IMR-90 (cell line): ENCODE results near the gene DNMT1. TPM values are rescaled to one million over a fixed set of nuclear protein-coding genes. Genes with fewer than 3 reads are reported as not detected.

Source experiments
- ATAC-seq: fragments of 200-7000 bp; cut with Tn5 transposase; 2 replicates; pipeline ENCODE4 v1.9.1; 2020; ENCODE audit warnings: low read depth, mild to moderate bottlenecking, moderate library complexity
- BruUV-seq: library from RNA; stranded (reverse); fragments of 400-500 nt; replicated peaks from 2 replicates; lab custom pipeline; 2021; lab: Mats Ljungman, UMichigan
- CTCF ChIA-PET: fragments of 300-600 bp; formaldehyde crosslinking; extraction: SDS; loops from one replicate; lab custom pipeline; 2021; ENCODE audit warnings: antibody characterized with exemption; lab: Yijun Ruan, JAX
- POLR2A ChIA-PET: fragments of 300-600 bp; sonication (Branson Sonifier 250); formaldehyde crosslinking; loops from one replicate; lab custom pipeline; 2022; ENCODE audit warnings: antibody characterized with exemption; ENCODE audit not compliant: unreplicated experiment; lab: Charles Lee
- DNase-seq: peaks from one replicate; pipeline ENCODE4 v3.0.0; 2013
- H2AFZ ChIP-seq: replicated peaks from 2 replicates; pipeline ENCODE3; 2013; ENCODE audit warnings: low read length, mild to moderate bottlenecking; ENCODE audit not compliant: poor library complexity
- H2AK5ac ChIP-seq: 2 replicates; pipeline ENCODE4 v1.6.1; 2013; ENCODE audit warnings: low read depth, low read length, inconsistent platforms
- H2AK9ac ChIP-seq: replicated peaks from 2 replicates; pipeline ENCODE3; 2013; ENCODE audit warnings: mild to moderate bottlenecking, low read depth, low read length, moderate library complexity; ENCODE audit not compliant: poor library complexity
- H2BK120ac ChIP-seq: 2 replicates; pipeline ENCODE4 v1.6.1; 2013; ENCODE audit warnings: low read depth, low read length, inconsistent platforms
- H2BK15ac ChIP-seq: 3 replicates; pipeline ENCODE4 v1.6.1; 2013; ENCODE audit warnings: low read depth, low read length, inconsistent platforms
- H2BK20ac ChIP-seq: 2 replicates; pipeline ENCODE4 v1.6.1; 2013; ENCODE audit warnings: low read depth, mild to moderate bottlenecking, inconsistent platforms, low read length, moderate library complexity
- H2BK5ac ChIP-seq: 2 replicates; pipeline ENCODE4 v1.6.1; 2013; ENCODE audit warnings: mild to moderate bottlenecking, low read depth, low read length, inconsistent platforms; ENCODE audit not compliant: poor library complexity, severe bottlenecking
- H3K14ac ChIP-seq: replicated peaks from 2 replicates; pipeline ENCODE4 v1.6.1; 2013; ENCODE audit warnings: low read depth, low read length, inconsistent platforms
- H3K18ac ChIP-seq: 2 replicates; pipeline ENCODE4 v1.6.1; 2013; ENCODE audit warnings: low read depth, low read length, control low read depth
- H3K23ac ChIP-seq: 2 replicates; pipeline ENCODE4 v1.6.1; 2013; ENCODE audit warnings: low read depth, low read length, inconsistent platforms
- H3K27ac ChIP-seq: 2 replicates; pipeline ENCODE4 v1.5.1; 2013; ENCODE audit warnings: mild to moderate bottlenecking, control low read depth, low read length; ENCODE audit not compliant: insufficient read depth
- H3K27me3 ChIP-seq: 2 replicates; pipeline ENCODE4 v1.6.1; 2013; ENCODE audit warnings: low read length; ENCODE audit not compliant: control insufficient read depth, insufficient read depth
- H3K36me3 ChIP-seq: 2 replicates; pipeline ENCODE4 v1.6.1; 2013; ENCODE audit warnings: low read length, mixed read lengths; ENCODE audit not compliant: control insufficient read depth, insufficient read depth
- H3K4ac ChIP-seq: 2 replicates; pipeline ENCODE4 v1.6.1; 2013; ENCODE audit warnings: low read depth, low read length, inconsistent platforms
- H3K4me1 ChIP-seq: 2 replicates; pipeline ENCODE4 v1.6.1; 2013; ENCODE audit warnings: low read length, mixed read lengths; ENCODE audit not compliant: control insufficient read depth, insufficient read depth
- H3K4me2 ChIP-seq: 2 replicates; pipeline ENCODE4 v1.6.1; 2013; ENCODE audit warnings: low read depth, mild to moderate bottlenecking, control low read depth, low read length, moderate library complexity
- H3K4me3 ChIP-seq: 2 replicates; pipeline ENCODE4 v1.5.1; 2013; ENCODE audit warnings: low read depth, mild to moderate bottlenecking, control low read depth, low read length, moderate library complexity; ENCODE audit not compliant: insufficient read depth
- H3K56ac ChIP-seq: 2 replicates; pipeline ENCODE4 v1.6.1; 2013; ENCODE audit warnings: low read length, inconsistent platforms; ENCODE audit not compliant: insufficient read depth; ENCODE audit errors: extremely low read depth
- H3K79me1 ChIP-seq, 2 experiments: 2 replicates each; pipeline ENCODE4 v1.6.1; 2013; ENCODE audit warnings: low read length in 2 of 2, inconsistent platforms in 1 of 2, low read depth in 1 of 2
- H3K9ac ChIP-seq: 2 replicates; pipeline ENCODE4 v1.6.1; 2013; ENCODE audit warnings: low read depth, low read length, control low read depth
- H3K9me1 ChIP-seq: 2 replicates; pipeline ENCODE4 v1.6.1; 2013; ENCODE audit warnings: low read length, inconsistent platforms; ENCODE audit not compliant: insufficient read depth
- H3K9me3 ChIP-seq: 2 replicates; pipeline ENCODE4 v1.6.1; 2013; ENCODE audit warnings: low read length; ENCODE audit not compliant: control insufficient read depth, insufficient read depth
- H4K20me1 ChIP-seq: 2 replicates; pipeline ENCODE4 v1.6.1; 2013; ENCODE audit warnings: low read length, inconsistent platforms; ENCODE audit not compliant: insufficient read depth
- H4K5ac ChIP-seq: 2 replicates; pipeline ENCODE4 v1.6.1; 2013; ENCODE audit warnings: mild to moderate bottlenecking, low read depth, low read length, control low read depth
- H4K8ac ChIP-seq, 2 experiments: 2 replicates each; pipeline ENCODE4 v1.6.1; 2013; ENCODE audit warnings: low read depth in 2 of 2, low read length in 2 of 2, control low read depth in 1 of 2, inconsistent platforms in 1 of 2
- H4K91ac ChIP-seq: 2 replicates; pipeline ENCODE4 v1.6.1; 2013; ENCODE audit warnings: low read depth, low read length, inconsistent platforms; ENCODE audit not compliant: insufficient read depth
- BHLHE40 ChIP-seq: fragments of 150-350 bp; IDR thresholded peaks from 2 replicates; pipeline ENCODE4 v1.6.1; 2016; ENCODE audit warnings: mild to moderate bottlenecking, low read depth, low read length
- CHD1 ChIP-seq: IDR thresholded peaks from 2 replicates; pipeline ENCODE4 v1.6.1; 2012; ENCODE audit warnings: low read depth, low read length, improper control_type of control experiment
- FOS ChIP-seq: fragments of 150-350 bp; IDR thresholded peaks from 2 replicates; pipeline ENCODE4 v1.6.1; 2016; ENCODE audit warnings: low read depth, low read length
- MAFK ChIP-seq: IDR thresholded peaks from 2 replicates; pipeline ENCODE4 v1.6.1; 2012; ENCODE audit warnings: low read depth, low read length, improper control_type of control experiment
- MAZ ChIP-seq: IDR thresholded peaks from 2 replicates; pipeline ENCODE4 v1.6.1; 2012; ENCODE audit warnings: low read depth, mild to moderate bottlenecking, low read length, improper control_type of control experiment, moderate library complexity, borderline replicate concordance
- MXI1 ChIP-seq: IDR thresholded peaks from 2 replicates; pipeline ENCODE4 v1.6.1; 2012; ENCODE audit warnings: low read depth, mild to moderate bottlenecking, low read length, moderate library complexity, borderline replicate concordance
- NFE2L2 ChIP-seq: fragments of 150-350 bp; IDR thresholded peaks from 2 replicates; pipeline ENCODE4 v1.6.1; 2016; ENCODE audit warnings: low read depth, mild to moderate bottlenecking, low read length
- POLR2A ChIP-seq: IDR thresholded peaks from 2 replicates; pipeline ENCODE4 v1.6.1; 2012; ENCODE audit warnings: mild to moderate bottlenecking, low read depth, low read length
- RAD21 ChIP-seq: IDR thresholded peaks from 2 replicates; pipeline ENCODE4 v1.6.1; 2012; ENCODE audit warnings: low read length, improper control_type of control experiment
- RCOR1 ChIP-seq: IDR thresholded peaks from 2 replicates; pipeline ENCODE4 v1.6.1; 2012; ENCODE audit warnings: mild to moderate bottlenecking, low read length, improper control_type of control experiment; ENCODE audit not compliant: insufficient replicate concordance
- RFX5 ChIP-seq: IDR thresholded peaks from 2 replicates; pipeline ENCODE4 v1.8.0; 2012; ENCODE audit warnings: low read depth, mild to moderate bottlenecking, low read length, moderate library complexity
- SMC3 ChIP-seq: fragments of 150-350 bp; IDR thresholded peaks from 2 replicates; pipeline ENCODE4 v1.6.1; 2016; ENCODE audit warnings: low read depth, mild to moderate bottlenecking, antibody characterized with exemption, low read length, moderate library complexity
- whole genome bisulfite sequencing, 2 experiments: methylation state at CpG; one replicate each; pipeline versions ENCODE4 v1.1.5 to v1.1.7; 2013; ENCODE audit warnings: missing lambda C conversion rate in 2 of 2; ENCODE audit not compliant: insufficient read length in 1 of 2; ENCODE audit errors: extremely low coverage in 2 of 2; 5-methylcytosine and 5-hydroxymethylcytosine counted together
- dilution Hi-C: fragments of 300-500 bp; cut with HindIII; formaldehyde crosslinking; loops from one replicate; pipeline ENCODE4 v1.14.3; 2018; ENCODE audit warnings: low sequenced_read_pairs; ENCODE audit not compliant: unreplicated experiment
- in situ Hi-C: fragments of 300-500 bp; cut with MboI; formaldehyde crosslinking; loops from 3 replicates; pipeline ENCODE4 v1.14.3; 2019; ENCODE audit warnings: low sequenced_read_pairs, inconsistent platforms, mixed read lengths
- intact Hi-C: fragments of 100-400 bp; cut with micrococcal nuclease; formaldehyde crosslinking; loops from 2 replicates; pipeline ENCODE4 v1.10.0; 2022
- polyA plus RNA-seq, 3 experiments: library from polyadenylated mRNA; depleted of rRNA; stranded (reverse); fragments of >200 nt; gene quantifications; 2 replicates each; pipeline ENCODE4 v1.2.3, GENCODE V29; 2012; ENCODE audit warnings: low replicate concordance in 1 of 3
- total RNA-seq: library from RNA; depleted of rRNA; stranded (reverse); fragments of >200 nt; gene quantifications from 2 replicates; pipeline ENCODE4 v1.2.3, GENCODE V29; 2012
- TF ChIP-seq, protein P1 (sequence below): conservative IDR thresholded peaks from 2 replicates; pipeline ENCODE4 v1.5.1; 2012; ENCODE audit warnings: mild to moderate bottlenecking, low read depth, low read length, improper control_type of control experiment
- TF ChIP-seq, protein P2 (sequence below): fragments of 150-350 bp; IDR thresholded peaks from 2 replicates; pipeline ENCODE4 v1.6.1; 2017; ENCODE audit warnings: mild to moderate bottlenecking, antibody characterized with exemption, low read length, low read depth
- TF ChIP-seq, protein P3 (sequence below): fragments of 150-350 bp; IDR thresholded peaks from 2 replicates; pipeline ENCODE4 v1.6.1; 2016; ENCODE audit warnings: low read depth, mild to moderate bottlenecking, low read length, moderate library complexity, borderline replicate concordance

Gene DNMT1
- total and polyA plus RNA-seq, 2 of the 4 experiments (the other 2 are of a cell fraction), result 26.2 to 83.6 TPM

DNA sequence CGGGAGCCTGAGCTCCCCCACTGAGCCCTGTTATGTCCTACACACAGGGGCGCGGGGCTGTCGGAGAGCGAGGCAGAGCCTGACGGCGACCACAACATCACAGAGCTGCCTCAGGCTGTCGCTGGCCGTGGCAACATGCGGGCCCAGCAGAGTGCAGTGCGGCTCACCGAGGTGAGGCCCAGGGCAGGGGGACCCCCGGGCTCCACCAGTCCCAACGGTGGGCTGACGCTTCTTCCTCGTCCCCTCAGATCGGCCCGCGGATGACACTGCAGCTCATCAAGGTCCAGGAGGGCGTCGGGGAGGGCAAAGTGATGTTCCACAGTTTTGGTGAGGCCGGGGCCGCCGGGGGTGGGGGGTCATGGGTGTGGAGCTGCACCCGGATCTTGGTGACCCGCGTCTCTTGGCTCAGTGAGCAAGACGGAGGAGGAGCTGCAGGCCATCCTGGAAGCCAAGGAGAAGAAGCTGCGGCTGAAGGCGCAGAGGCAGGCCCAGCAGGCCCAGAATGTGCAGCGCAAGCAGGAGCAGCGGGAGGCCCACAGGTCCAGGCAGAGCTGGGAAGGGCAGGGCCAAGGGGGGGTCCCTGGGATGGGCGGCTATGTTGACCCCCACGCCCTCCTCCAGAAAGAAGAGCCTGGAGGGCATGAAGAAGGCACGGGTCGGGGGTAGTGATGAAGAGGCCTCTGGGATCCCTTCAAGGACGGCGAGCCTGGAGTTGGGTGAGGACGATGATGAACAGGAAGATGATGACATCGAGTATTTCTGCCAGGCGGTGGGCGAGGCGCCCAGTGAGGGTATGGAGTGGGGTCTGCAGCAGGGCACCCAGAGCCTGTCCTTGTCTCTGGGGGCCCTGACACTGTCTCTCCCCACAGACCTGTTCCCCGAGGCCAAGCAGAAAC lies 84.4 kb downstream of the DNMT1 start:
- DNase-seq, result no peak
- 94% methylated on average over 28 of the region's 44 CpGs; no CpG with 5 or more reads in 1 of the 2 experiments for WGBS, 2 experiments
- Histone ChIP-seq H3K18ac (no peak overlapping the region), H3K27ac (no peak overlapping the region), H3K79me1 (peaks cover 16 to 38% of the 10 kb centered on the region in 2 experiments), H3K36me3 (peaks cover 49% of the 10 kb centered on the region), H3K14ac (no peak overlapping the region), H2AK9ac (no peak overlapping the region), H4K20me1 (peaks cover 16% of the 10 kb centered on the region), H2AK5ac (no peak overlapping the region), H3K4ac (no peak overlapping the region), H3K9me1 (no peaks in the 10 kb centered on the region), H2BK120ac (no peak overlapping the region), H4K8ac (no peak overlapping the region), H3K4me1 (peaks cover 2% of the 10 kb centered on the region), H3K9me3 (no peaks in the 10 kb centered on the region), H3K9ac (no peak overlapping the region), H4K5ac (no peak overlapping the region), H3K23ac (no peak overlapping the region), H3K4me2 (no peak overlapping the region), H3K27me3 (no peaks in the 10 kb centered on the region), H2BK15ac (no peak overlapping the region), H2BK20ac (no peak overlapping the region), H4K91ac (no peak overlapping the region), H2AFZ (no peak overlapping the region), H2BK5ac (no peak overlapping the region), H3K56ac (no peak overlapping the region), H3K4me3 (no peak overlapping the region)
- TF ChIP-seq RCOR1 (no peak), FOS (no peak), BHLHE40 (no peak), MXI1 (no peak), CHD1 (no peak), MAFK (no peak), SMC3 (no peak), RFX5 (no peak), MAZ (no peak), NFE2L2 (no peak), RAD21 (no peak), POLR2A (no peak)
- TF ChIP-seq, protein P1, sequence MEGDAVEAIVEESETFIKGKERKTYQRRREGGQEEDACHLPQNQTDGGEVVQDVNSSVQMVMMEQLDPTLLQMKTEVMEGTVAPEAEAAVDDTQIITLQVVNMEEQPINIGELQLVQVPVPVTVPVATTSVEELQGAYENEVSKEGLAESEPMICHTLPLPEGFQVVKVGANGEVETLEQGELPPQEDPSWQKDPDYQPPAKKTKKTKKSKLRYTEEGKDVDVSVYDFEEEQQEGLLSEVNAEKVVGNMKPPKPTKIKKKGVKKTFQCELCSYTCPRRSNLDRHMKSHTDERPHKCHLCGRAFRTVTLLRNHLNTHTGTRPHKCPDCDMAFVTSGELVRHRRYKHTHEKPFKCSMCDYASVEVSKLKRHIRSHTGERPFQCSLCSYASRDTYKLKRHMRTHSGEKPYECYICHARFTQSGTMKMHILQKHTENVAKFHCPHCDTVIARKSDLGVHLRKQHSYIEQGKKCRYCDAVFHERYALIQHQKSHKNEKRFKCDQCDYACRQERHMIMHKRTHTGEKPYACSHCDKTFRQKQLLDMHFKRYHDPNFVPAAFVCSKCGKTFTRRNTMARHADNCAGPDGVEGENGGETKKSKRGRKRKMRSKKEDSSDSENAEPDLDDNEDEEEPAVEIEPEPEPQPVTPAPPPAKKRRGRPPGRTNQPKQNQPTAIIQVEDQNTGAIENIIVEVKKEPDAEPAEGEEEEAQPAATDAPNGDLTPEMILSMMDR, result no peak
- TF ChIP-seq, protein P2, sequence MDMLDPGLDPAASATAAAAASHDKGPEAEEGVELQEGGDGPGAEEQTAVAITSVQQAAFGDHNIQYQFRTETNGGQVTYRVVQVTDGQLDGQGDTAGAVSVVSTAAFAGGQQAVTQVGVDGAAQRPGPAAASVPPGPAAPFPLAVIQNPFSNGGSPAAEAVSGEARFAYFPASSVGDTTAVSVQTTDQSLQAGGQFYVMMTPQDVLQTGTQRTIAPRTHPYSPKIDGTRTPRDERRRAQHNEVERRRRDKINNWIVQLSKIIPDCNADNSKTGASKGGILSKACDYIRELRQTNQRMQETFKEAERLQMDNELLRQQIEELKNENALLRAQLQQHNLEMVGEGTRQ, result no peak
- TF ChIP-seq, protein P3, sequence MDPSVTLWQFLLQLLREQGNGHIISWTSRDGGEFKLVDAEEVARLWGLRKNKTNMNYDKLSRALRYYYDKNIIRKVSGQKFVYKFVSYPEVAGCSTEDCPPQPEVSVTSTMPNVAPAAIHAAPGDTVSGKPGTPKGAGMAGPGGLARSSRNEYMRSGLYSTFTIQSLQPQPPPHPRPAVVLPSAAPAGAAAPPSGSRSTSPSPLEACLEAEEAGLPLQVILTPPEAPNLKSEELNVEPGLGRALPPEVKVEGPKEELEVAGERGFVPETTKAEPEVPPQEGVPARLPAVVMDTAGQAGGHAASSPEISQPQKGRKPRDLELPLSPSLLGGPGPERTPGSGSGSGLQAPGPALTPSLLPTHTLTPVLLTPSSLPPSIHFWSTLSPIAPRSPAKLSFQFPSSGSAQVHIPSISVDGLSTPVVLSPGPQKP, result no peak
- POLR2A ChIA-PET, result no interaction called here
- no peak for ATAC-seq
- dilution Hi-C loops, result no loop called here
- intact Hi-C loops, result no loop called here
- CTCF ChIA-PET, result no interaction called here
- in situ Hi-C loops, result no loop called here
- BruUV-seq, result TSS peak; percentile 51
